Stimulated activated CD8-positive, alpha-beta memory T cell treated with anti-CD3 and anti-CD28 coated beads, Interleukin-2, amount 100 ng/mL, for 1 hour (primary cell): ENCODE measurements around the gene TBC1D17.
"Not testable (repeated sequence)": the region's sequence is repeated elsewhere in the genome, so short reads cannot be mapped to it uniquely, and the experiment has no call there.

Experiments used
- DNase-seq, 2 donors: peaks; one replicate each; pipeline ENCODE4 v3.0.0-alpha.2; 2020; ENCODE audit warnings: low read depth in 2 of 2

Gene TBC1D17

DNA sequence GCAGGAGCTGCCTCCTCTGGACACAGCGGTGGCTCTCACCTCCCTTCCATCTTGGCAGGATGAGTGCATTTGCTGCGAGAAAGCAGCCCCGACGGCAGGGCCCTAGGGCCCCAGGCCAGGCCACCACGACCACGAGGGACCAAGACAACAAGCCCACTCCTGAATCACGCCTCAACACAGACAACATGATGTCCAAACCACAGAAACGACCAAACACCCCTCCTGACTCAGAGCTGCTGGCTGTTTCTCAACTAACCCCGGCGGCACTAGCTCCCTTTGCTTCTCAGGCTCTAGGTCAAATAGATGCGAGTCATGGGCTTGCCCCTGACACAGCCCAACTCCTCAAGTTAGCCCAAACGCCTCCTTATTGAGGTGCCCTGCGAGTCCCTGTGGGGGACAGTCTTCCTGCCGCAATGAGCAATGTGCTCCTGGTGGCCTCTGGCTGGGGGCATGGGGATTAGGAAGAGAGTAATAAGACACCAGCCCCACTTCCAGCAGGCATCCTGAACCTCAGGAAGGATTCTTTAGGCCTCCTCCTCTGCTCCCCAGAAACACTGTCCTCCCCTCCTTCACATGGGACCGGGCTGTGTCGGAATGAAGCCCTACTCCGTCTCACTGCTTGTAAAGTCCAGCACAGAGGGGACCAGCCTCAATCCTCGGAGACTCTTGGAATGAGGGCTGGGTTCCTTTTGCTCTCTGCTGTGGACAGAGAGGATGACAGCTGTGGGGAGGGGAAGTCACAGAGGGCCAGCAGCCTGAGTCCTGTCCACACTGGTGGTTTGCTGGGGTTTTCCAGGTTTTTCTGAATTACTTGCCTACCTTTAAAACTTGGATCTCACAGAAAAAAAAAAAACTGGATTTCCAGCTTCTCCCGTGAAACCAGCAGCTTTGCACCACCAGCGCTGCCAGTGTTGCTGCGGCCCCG lies 44.6 kb downstream of the TBC1D17 start:
- no peak for DNase-seq

- no peak for DNase-seq
Observed at GRCh38 chr19:49923055-49924003, 45.8 kb downstream of the TBC1D17 start.

DNA sequence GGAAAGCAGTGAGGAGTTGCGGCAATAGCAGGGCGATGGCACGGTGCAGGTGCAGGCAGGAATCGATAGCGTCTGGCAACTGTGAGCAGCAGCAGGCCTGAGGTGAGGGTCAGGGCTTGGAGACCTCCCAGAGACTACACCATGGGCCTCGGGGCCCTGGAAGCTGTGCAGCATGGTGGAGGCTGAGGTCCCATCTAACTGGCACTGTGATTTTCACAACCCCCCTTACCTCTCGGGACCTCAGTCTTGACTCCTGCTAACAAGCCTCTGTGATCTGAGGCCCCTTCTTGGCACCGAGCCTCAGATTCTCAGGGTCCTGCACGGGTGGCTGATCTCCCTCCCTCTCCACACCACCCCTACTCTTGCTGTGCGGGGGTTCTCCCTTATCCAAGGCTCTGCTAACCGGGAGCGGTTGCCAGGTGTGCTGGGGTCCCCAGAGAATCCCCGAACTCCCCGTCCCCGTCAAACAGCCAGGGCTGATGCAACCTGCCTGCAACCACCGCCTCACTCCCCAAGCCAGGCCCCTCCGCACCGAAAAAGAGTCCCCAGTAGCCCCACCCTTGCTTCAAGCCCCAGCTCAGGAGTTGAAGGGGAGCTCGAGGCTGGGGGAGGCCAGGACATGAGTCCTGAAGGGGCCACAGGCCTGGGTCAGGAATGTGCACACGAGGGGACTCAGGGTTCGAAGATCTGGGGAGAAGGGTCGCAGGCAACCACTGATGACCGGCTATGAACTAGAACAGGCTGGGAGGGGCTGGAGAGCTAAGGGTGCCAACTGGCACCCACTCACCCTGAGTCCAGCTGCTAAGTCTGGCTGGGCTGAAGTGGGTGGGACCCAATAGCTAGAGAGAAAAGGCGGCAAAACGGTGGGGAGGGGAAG lies 46.7 kb downstream of the TBC1D17 start:
- DNase-seq = no peak

DNA sequence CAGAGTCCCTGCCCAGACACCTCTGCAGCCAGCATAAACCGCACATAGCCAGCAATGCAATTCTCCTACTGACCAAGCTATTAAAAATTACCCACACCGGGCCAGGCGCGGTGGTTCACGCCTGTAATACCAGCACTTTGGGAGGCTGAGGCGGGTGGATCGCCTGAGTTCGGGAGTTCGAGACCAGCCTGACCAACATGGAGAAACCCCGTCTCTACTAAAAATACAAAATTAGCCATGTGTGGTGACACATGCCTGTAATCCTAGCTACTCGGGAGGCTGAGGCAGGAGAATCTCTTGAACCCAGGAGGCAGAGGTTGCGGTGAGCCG lies 47.3 kb downstream of the TBC1D17 start:
- DNase-seq = not testable (repeated sequence)

- no peak for DNase-seq
Observed at GRCh38 chr19:49925486-49925885, 48.0 kb downstream of the TBC1D17 start.

- no peak for DNase-seq
Observed at GRCh38 chr19:49926515-49926914, 49.0 kb downstream of the TBC1D17 start.

DNA sequence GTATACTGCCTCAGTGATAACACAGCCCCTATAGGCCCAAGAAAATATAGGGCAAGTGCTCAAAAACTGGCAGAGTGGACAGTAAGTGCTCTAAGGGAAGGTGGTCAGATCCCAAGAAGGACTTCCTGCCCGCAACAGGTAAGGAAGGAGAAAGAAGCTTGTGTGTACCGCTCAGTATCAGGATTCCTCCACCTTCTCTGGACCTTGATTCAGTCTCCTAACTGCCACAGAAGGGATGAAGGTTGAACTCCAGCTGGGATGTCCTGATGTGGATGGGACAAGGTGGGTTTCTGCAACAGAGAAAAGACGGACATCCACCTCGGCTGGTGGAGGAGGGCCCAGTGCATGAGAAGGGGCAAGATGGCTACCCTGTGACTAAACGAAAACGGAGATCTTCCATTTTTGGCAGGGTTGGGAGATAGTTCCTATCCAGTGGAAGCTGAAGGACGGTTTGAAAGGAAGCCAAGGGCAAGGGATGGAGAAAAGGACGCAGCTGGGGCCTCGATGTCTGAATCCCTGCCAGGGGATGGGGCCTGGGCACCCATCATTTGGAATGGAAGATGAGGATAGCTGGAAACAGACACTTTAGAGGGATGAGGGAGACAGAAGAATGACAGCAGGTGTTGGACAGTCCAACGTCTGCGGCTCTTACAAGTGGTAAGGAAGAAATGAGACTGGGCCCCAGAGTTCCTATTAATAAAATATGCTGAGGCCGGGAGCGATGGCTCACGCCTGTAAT lies 50.2 kb downstream of the TBC1D17 start:
- no peak for DNase-seq

GRCh38 chr19:49929121-49929610 lies 51.7 kb downstream of the TBC1D17 start, which contains the start of the genes ATF5 and NUP62:
Gene ATF5, plus strand, starts transcription at chr19:49929205. Its CDS starts 1,646 bp downstream, at chr19:49930851.
Gene NUP62, minus strand, starts transcription at chr19:49929504. Its CDS starts 19,697 bp downstream, at chr19:49909807.
- DNase-seq = peak; percentile 82 to 87

GRCh38 chr19:49929611-49930482 lies 52.3 kb downstream of the TBC1D17 start:
- DNase-seq = peak; percentile 70 to 84

- DNase-seq = no peak
Observed at GRCh38 chr19:49930483-49931011, 53.0 kb downstream of the TBC1D17 start.

DNA sequence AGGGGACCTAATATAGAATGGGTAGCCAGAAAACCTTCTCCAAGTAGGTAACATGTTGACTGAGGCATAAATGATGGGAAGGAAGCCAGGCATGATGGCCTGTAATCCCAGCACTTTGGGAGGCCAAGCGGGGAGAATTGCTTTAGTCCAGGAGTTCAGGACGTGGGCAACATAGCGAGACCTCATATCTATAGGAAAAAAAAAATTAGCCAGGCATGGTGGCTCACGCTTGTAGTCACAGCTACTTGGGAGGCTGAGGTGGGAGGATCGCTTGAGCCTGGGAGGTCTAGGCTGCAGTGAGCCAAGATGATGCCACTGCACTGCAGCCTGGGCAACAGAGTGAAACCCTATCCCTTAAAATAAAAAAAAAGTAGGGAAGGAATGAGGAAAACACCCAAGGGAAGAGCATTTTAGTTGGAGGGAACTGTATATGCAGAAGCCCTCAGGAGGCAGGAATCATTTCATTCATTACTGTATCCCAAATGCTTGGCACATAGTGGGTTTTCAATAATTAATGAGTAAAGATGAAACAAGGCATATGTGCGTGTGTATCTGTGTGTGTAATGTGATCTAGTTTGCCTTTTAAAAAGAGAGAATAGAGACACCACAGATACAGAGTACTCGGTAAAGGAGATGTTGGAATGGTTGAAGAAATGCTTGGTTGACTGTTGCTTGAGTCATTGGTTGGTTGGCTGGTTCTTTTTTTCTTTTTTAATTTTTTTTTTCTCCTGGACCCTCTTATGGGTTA lies 54.0 kb downstream of the TBC1D17 start:
- DNase-seq = no peak

DNA sequence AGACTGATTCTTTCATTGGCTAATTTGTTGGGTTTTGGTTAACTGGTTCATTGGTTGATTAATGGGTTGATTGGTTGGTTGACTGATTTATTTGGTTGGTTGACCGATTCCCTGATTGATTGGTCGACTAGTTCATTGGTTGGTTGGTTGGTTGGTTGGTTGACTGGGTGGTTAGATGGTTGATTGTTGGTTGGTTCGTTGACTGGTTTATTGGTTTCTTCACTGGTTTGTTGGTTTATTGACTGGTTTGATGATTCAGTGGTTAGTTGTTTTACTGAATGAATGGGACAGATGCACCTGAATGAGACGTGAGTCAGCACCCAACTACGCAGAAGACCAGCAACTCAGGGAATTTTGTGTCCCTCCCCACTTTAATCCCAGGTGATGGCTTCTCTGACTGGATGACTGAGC lies 54.5 kb downstream of the TBC1D17 start:
- DNase-seq = no peak

DNA sequence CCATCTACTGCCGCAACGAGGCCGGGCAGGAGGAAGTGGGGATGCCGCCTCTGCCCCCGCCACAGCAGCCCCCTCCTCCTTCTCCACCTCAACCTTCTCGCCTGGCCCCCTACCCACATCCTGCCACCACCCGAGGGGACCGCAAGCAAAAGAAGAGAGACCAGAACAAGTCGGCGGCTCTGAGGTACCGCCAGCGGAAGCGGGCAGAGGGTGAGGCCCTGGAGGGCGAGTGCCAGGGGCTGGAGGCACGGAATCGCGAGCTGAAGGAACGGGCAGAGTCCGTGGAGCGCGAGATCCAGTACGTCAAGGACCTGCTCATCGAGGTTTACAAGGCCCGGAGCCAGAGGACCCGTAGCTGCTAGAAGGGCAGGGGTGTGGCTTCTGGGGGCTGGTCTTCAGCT lies 55.2 kb downstream of the TBC1D17 start:
- DNase-seq = no peak

DNA sequence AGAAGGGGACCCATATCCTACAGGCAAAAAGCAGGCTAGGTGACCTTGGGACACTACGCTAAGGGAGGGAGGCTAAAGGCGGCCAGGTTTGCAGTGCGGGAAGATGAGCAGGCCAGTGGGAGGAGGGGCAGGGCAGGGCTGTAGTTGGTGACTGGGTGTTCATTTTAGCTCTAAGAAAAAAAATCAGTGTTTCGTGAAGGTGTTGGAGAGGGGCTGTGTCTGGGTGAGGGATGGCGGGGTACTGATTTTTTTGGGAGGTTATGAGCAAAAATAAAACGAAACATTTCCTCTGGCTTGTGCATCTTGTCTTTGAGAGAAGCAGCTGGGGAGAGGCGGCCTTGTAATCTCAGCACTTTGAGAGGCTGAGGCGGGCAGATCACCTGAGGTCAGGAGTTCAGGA lies 56.1 kb downstream of the TBC1D17 start:
- DNase-seq = no peak

DNA sequence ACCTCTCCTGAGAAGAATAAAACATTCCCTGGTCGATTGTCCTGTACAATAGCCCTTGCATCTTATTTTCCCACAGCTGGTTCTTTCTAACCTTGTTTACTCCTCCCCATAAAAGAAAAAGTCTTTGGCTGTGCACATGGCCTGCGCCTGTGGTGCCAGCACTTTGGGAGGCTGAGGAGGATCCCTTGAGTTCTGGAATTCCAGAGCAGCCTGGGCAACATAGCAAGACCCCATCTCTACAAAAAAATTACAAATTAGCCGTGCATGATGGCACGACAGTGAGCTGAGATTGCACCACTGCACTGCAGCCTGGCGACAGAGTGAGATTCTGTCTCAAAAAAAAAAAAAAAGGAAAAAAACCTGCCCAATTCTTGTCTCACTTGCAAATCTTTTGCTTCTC lies 59.0 kb downstream of the TBC1D17 start:
- no peak for DNase-seq

GRCh38 chr19:49937750-49938381 lies 60.4 kb downstream of the TBC1D17 start:
- DNase-seq = peak; percentile 62 to 68
